ENCODE results near the gene HMGN3. TPM values are rescaled to one million over a fixed set of nuclear protein-coding genes. Genes with fewer than 3 reads are reported as not detected.
"Not testable (repeated sequence)": the region's sequence is repeated elsewhere in the genome, so short reads cannot be mapped to it uniquely, and the experiment has no call there.

The HMGN3 gene
- 72.7 and 81.4 TPM in 2 replicates for total RNA-seq

DNA sequence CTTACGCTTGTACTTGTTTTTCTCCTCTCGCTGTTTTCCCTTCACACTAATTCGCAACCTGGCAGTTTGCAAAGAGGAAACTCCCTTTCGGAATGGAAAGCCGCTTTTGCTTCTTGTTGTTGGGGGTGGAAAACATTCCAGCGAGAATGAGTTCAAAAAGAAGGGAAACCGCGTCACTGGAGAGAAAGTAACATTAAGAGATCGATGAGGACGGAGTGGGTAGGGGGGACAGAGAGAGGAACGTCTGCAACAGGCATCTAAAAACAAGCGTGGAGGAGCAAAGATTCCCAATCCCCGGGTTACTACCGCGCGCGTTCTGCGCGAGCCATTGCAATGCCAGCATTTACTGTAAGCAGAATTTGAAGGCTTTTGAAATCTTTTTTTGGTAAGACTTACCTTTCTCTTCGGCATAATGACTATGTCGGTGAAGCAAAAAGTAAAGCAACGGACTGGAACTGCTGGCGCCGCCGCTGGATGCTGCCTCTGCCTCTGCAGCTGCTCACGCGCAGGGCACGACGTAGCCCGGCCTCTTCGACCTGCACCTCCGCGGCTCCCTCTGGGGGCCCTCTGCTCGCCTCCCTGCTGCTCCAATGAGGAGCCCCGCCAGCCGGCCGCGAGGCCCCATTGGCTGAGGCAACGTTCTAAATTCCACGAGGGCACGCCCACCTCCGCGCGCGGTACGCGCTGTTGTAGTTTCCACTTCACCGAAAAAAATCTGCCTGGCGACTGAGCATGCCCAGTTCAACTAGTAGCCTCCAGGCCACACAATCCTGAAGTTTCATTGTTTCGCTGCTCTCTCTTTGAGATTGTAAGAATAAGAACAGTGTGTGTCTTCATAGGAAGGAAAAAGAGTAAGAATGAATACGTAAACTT, at the start of gene HMGN3:
Gene HMGN3, minus strand, starts transcription at position 533 of the 873 bp plus-strand sequence.
- DNase-seq (ENCODE audit: low read depth, low spot score), result peak; percentile 84

GRCh38 chr6:79280756-79281155, 46.3 kb upstream of the HMGN3 start:
- no peak for DNase-seq (ENCODE audit: low read depth, low spot score)

DNA sequence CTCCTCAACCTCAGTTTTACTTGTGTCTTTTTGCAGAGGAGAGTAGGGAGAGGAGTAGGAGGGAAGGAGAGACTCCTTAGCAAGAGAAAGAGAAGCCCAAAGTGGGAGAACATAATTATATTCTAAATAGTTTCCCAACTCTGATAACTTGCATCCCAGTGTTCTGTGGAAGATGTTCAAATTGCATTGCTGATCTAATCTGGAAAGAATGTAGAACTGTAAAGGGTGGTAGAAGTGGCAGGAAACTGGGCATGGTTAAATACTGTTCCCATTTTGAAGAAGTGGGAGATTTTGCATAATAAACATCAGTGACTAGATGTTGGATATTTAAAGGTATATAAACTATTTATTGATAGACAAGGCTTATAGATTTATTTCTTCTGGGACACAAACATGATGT, 42.6 kb upstream of the HMGN3 start:
- no peak for DNase-seq (ENCODE audit: low read depth, low spot score)

DNA sequence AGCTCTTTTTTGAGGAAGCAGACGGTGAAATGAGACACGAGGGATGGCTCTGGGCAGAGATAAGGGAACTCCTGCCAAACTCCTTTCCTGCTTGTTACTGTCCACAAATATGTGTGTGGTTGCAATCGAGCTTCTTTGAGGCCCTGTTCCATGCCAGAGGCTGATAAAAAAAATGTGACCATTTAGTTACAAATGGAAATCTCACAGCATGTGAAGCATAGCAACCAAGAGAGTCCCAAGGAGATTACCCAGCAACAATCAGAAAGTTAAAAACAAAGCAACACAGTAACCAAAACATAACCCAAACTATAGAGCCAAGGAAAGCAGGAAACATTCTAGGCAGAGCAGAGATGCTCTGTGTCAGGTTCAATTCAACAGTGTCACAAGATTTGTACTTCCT, 35.4 kb upstream of the HMGN3 start:
- no peak for DNase-seq (ENCODE audit: low read depth, low spot score)

GRCh38 chr6:79267128-79267527, 32.6 kb upstream of the HMGN3 start:
- DNase-seq (ENCODE audit: low read depth, low spot score), result no peak

DNA sequence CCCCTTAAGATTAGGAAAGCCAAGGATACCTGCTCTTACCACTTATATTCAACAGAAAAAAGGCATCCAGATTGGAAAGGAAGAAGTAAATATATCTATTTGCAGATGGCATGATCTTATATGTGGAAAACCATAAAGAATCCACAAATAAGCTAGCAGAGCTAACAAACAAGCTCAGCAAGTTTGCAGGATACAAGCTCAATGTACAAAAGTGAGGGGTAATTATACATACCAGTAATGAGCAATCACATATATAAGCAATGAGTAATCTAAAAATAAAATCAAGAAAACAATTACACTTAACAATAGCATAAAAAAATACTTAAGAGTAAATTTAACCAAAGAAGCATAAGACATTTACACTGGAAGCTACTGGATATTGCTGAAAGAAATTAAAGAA, 31.6 kb upstream of the HMGN3 start:
- no peak for DNase-seq (ENCODE audit: low read depth, low spot score)

DNA sequence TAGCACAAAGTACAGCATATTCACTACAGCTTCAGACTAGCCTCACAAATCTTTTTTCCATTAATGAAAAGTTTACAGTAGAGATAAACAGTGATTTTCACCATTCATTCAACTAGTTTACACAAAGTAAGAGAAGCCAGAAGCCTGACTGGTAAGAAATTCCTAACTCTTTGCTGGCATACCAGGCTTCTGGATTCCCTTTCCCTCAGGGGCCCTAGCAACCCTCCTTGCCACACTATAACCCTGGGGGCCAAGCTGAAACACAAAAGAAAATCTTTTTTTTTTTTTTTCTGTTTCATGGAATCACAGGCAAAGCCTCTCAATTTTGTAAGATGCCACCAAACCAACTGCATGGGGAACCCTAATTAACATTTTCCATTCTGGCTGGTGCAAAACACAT, 28.9 kb upstream of the HMGN3 start:
- DNase-seq (ENCODE audit: low read depth, low spot score), result no peak

- DNase-seq (ENCODE audit: low read depth, low spot score), result no peak
Observed at GRCh38 chr6:79261666-79262065, 27.2 kb upstream of the HMGN3 start.

- DNase-seq (ENCODE audit: low read depth, low spot score), result no peak
Observed at GRCh38 chr6:79260772-79261171, 26.3 kb upstream of the HMGN3 start.

DNA sequence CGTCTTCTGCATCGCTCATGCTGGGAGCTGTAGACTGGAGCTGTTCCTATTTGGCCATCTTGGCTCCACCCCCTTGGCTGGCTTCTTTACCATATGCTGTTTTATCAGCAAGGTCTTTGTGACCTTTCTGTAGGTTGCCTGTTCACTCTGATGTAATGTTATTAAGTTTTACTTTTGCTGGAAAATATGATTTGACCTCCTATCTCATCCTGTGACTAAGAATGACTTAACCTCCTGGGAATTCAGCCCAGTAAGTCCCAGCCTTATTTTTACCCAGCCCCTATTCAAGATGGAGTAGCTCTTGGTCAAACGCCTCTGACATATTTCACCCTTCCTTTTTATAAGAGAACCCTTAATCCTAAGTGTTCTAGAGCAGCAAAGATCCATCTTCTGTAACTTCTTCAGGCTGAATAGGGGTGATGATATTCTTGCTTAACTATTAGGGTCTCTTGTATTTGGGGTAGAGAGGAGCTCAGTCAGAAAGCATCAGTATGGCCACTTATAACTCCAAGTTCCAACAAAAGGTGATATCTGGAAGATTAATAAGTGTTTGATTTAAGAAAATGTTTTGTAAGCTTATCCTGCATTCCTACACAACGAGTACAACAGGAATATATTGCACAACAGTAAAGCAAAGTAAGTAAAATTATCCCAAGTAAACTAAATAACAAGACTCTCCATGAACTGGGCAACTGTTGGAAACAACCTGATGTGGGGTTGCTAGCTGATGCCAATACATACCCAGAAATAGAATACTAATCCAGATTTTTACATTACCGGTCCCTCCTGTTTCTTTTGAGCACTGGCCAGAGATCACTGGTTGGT, 23.1 kb upstream of the HMGN3 start:
- no peak for DNase-seq (ENCODE audit: low read depth, low spot score)

DNA sequence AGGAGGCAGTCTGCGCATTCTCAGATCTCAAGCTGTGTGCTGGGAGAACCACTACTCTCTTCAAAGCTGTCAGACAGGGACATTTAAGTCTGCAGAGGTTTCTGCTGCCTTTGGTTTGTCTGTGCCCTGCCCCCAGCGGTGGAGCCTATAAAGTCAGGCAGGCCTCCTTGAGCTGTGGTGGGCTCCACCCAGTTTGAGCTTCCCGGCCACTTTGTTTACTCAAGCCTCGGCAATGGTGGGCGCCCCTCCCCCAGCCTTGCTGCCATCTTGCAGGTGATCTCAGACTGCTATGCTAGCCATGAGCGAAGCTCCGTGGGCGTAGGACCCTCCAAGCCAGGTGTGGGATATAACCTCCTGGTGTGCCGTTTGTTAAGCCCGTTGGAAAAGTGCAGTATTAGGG, 22.3 kb upstream of the HMGN3 start:
- not testable (repeated sequence) for DNase-seq (ENCODE audit: low read depth, low spot score)

- DNase-seq (ENCODE audit: low read depth, low spot score), result not testable (repeated sequence)
Observed at GRCh38 chr6:79255086-79255485, 20.6 kb upstream of the HMGN3 start.

DNA sequence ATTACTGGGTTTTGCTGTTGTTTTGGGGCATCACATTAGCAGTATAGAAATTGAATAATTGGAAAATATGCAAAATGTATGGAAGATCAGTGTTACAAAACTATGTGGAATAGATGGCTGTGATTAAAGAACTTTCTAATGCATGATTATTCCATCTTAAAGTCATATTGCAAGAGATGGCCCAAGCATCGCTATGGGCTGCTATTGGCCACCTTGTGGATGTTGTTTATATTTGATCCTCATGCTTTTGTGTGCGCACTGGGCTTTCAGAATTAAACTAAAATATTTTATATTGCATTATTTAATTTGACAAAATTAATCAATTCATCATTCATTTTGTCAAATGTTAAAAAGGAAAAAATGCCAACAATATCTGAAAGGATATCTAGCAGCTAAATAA, 16.1 kb upstream of the HMGN3 start:
- DNase-seq (ENCODE audit: low read depth, low spot score), result no peak

- no peak for DNase-seq (ENCODE audit: low read depth, low spot score)
Observed at GRCh38 chr6:79250107-79250514, 15.6 kb upstream of the HMGN3 start.

- DNase-seq (ENCODE audit: low read depth, low spot score), result no peak
Observed at GRCh38 chr6:79249136-79249535, 14.7 kb upstream of the HMGN3 start.

DNA sequence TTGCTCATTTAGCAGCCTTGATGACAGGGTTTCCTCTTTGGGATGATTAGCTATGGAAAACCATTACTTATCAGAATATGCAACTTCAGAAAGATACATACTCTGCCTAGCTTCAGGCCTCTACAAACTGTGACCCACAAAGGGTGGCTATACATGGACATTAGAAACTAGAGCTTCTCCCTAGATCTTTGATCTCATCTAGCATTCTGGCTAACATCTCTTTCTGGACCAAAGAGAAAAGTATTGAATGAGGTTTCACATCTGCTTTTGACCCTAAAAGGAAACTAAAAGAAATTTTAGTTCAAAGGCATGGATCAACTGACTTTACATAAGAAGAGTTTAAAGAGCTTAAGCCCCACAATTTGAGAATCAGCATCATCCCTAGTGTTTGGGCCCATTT, 12.4 kb upstream of the HMGN3 start:
- DNase-seq (ENCODE audit: low read depth, low spot score), result no peak

DNA sequence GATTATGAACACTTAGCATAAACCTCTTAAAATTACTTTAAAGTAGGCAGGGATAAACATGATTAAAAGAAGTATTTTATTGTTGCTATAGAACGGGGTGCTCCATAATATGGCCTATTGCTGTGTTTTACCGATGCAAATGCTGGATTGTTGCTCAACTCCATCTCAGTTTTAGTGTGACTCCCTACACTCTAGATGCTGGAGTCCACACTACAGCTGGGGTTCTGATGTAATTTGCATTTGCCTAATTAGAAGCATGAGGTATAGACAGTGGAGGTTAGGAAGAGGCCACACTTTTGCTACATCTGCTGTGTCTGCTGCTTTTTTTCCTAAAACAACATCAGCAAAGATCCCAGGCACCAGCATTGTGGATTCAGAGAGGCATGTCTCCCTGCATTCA, 6.7 kb upstream of the HMGN3 start:
- no peak for DNase-seq (ENCODE audit: low read depth, low spot score)

DNA sequence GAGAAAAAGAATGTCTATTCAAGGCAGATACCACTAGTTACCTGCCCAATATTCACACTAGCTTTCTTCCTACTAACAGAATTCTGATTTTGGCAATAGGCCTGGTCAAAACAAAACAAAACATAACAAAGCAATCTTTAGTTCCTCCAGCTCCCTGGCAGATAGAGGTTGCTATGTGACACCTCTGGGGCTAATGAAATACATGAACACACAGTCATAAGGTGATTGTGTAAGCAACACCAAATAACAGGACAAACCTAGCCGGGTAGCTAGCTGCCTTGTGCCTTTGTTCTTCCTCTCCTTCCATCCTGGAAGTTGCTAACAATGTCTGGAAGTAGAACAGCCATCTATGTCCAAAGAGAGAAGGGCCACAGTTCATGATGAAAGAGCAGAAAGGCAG, 6.0 kb upstream of the HMGN3 start:
- no peak for DNase-seq (ENCODE audit: low read depth, low spot score)

DNA sequence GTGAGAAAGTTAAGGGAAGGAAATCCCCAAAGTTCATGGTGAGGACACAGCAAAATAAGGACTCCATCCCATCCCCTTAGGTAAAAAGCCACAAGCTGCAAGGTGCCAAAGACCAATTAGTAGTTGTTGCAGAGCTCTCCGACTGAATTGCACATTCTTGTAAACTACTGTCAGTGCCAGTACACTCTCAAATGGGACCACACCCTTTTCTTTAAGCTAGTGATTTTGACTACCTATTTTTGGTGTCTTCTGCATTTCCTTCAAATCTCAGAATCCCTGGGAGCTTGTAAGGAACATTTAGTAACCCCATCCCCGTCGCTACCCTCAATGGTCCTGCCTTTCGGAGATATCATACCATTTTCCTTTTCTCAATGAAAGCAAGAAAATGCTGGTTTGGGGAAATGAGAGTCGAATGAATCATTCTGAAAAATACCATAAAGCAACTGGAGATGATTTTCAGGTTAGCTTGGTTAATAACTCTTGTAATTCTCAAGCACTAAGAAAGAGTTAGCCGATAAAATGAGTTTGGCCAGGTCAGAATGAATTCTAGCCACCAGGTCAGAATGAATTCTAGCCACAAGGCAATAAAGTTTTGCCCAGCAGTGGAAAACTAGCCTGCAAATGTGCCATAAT, 5.2 kb upstream of the HMGN3 start:
- no peak for DNase-seq (ENCODE audit: low read depth, low spot score)

GRCh38 chr6:79238919-79239318, 4.4 kb upstream of the HMGN3 start:
- no peak for DNase-seq (ENCODE audit: low read depth, low spot score)

DNA sequence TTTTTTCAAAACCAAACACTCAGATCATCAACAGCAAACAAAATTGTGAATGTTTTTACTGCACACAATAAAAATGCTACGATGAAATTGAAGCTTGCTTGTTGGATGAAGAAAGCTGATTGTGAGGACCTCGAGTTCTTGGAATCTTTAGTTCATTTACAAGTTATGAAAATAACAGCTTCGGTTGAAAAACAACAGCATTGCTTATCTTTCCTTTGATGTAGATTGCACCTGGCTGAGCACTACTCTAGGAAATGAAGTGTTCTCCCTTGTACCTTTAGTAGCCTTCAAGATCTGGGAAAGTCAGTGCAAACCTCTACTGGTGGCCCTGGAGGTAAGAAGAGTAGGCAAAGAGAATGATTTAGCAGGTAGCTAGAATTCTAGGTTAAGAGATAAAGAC, 2.2 kb upstream of the HMGN3 start:
- no peak for DNase-seq (ENCODE audit: low read depth, low spot score)

DNA sequence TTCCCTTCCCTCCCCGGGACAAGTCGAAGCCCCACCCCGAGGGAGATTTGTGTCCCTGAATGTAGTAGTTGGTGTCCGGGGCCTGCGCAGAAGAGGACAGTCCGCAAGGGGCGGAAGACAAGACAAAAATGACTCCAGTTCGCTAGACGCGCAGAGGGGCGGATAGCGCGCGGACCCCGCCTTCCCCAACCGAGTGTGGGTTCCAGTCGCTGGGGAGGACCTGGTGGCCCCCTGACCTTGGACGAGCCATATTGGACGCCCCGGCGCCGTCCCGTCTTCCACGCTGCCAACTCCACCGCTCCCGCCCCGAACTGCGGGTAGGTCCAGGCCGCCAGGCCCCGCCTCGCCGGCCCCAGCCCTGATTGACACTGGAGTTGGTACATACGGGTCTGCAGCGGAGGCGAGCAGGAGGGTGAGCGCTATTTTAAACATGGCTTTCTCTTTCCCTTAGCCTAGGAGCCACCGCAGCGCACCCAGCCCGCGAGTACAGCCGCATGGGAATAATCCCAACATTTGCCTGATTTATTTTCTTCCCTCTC, 802 bp downstream of the HMGN3 start:
- DNase-seq (ENCODE audit: low read depth, low spot score), result peak; percentile 64
